GM13977 (cell line): ENCODE data around the gene TRHDE.

Source experiments
- DNase-seq: peaks from one replicate; pipeline ENCODE4 v3.0.0; 2012; ENCODE audit warnings: low spot score
- in situ Hi-C: fragments of 300-500 bp; cut with MboI; formaldehyde crosslinking; loops from one replicate; pipeline ENCODE4 v1.12.0; 2022; ENCODE audit warnings: low sequenced_read_pairs, low pct_unique_long_range_greater_than_20kb, mixed read lengths, inconsistent platforms; ENCODE audit not compliant: unreplicated experiment
- TF ChIP-seq, protein P1 (sequence below): IDR thresholded peaks from 2 replicates; pipeline ENCODE4 v1.5.1; 2012; ENCODE audit warnings: mild to moderate bottlenecking, control low read depth; ENCODE audit not compliant: insufficient read depth; ENCODE audit errors: extremely low read depth, missing control alignments

TRHDE gene

DNA sequence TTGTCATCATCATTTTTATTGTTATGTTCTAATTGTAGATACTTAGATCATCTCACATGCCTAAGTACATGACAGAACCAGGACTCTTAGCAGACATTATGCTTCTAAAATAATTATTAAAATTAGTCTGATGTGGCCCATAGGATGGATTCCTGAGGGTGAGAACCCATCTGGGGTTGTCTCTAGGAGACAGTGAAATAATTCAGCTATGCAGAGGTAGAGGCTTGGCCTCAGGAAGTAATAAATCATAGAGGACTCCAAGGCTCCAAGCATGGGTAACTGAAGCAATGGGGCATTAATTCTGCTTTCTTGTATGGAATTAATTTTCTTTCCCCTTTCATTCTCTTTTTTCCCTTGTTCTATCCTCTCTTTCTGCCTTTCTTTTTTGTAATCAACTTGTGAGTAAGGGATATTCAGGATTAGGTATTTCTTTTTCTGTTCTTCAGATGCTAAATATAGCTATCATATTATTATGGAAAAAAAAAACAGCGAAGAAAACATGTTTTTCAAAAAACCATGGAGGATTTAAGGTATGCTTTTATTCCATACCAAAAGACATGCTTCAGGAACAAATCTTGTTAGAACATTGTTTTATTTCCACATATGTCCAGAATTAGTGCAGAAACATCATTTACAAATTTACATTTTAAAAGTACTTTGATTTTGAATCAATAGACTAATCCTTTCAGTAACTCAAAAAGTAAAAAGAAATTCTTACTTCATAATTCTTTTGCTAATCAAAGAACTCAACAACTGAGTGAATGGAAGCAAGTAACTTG, 263.2 kb downstream of the TRHDE start:
- no peak for DNase-seq
- TF ChIP-seq, protein P1, sequence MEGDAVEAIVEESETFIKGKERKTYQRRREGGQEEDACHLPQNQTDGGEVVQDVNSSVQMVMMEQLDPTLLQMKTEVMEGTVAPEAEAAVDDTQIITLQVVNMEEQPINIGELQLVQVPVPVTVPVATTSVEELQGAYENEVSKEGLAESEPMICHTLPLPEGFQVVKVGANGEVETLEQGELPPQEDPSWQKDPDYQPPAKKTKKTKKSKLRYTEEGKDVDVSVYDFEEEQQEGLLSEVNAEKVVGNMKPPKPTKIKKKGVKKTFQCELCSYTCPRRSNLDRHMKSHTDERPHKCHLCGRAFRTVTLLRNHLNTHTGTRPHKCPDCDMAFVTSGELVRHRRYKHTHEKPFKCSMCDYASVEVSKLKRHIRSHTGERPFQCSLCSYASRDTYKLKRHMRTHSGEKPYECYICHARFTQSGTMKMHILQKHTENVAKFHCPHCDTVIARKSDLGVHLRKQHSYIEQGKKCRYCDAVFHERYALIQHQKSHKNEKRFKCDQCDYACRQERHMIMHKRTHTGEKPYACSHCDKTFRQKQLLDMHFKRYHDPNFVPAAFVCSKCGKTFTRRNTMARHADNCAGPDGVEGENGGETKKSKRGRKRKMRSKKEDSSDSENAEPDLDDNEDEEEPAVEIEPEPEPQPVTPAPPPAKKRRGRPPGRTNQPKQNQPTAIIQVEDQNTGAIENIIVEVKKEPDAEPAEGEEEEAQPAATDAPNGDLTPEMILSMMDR: no peak
- in situ Hi-C loops: no loop called here

DNA sequence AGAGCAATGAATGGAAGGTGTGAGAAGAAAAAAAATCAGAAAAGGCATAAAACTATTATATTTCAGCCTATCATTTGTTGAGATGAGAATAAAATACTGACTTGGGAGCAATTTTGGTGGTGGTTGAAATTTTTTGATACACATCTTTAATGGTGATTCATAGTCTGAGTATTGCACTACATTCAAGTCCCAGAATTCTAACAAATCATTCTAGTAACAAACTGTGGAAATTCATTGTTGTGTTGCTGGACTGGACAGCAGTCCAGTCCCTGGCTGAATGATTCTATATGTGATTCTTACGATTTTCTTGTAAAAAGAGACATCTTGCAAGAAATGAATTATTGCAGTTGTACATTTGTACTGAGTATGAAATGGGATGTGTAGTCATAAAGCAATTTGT, 268.6 kb downstream of the TRHDE start:
- TF ChIP-seq, protein P1: no peak
- DNase-seq: no peak

DNA sequence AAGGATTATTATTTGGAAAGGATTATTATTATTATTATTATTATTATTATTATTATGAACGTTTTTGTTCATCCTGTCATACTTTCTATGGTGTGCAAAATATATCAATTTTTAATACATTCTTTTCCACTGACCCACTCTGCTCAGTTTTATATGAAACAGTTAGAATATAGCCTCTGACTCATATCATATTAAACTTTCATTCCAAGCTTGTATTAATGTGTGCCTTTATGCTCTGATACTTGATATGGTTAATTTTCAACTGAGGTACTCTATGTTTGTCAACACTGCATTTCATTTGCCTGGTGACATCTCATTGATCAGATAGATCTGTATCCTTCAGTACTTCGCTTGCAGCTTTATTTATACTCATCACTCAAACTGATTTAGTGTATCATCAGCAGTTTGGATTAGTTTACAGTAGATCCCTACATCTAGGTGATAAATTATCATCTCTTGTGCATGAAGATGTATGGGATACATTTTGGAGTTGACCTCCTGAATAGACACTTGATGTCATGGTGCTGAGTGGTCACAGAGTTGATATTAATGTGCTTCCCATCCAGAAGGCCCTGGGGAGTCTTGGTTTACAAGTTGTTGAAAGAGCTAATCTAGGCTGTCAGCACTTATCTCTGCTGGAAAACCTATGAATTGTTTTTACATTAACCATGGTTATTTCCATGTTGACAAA, 271.8 kb downstream of the TRHDE start:
- in situ Hi-C loops: no loop called here
- TF ChIP-seq, protein P1: no peak
- DNase-seq: no peak

More for the DNA sequence above, 268.6 kb downstream of the TRHDE start:
- in situ Hi-C loops: no loop called here

DNA sequence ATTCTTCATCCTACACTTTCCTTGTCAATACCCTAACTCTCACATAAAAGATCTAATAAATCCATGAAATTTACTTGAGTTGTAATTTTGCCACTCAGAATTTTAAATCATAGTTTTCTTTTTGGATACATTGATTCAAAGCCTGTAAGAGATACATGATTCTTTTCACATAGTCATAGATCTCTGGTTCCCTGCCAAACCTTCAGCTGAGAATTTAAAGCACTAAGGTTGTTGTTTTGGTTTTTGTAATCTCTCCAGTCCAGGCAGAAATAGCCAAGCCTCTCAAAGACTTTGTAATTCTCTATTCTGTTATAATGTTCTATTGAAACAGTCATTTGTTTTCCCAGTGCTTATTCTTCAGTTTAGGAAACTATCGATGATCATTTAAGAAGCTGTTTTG, 273.9 kb downstream of the TRHDE start:
- no peak for DNase-seq
- in situ Hi-C loops: no loop called here

DNA sequence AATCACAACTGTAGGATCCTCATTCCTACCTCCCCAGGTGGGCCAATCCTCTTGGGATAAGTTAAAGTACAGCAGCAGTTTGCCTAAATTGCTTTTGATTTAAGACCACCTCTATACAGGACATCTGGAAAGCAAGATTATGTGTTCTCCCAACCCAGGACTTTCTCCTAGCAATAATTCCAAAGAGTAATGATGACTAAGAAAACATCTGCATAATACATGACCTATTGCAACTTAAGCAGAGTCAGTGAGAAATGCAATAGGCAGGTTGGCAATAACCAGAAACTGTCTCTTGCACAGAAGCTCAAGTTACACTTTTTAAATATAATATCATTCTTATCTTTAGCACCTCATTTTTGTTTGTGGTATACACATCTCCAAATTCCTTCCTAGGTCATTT, 275.4 kb downstream of the TRHDE start:
- in situ Hi-C loops: no loop called here

More for the DNA sequence above, 273.9 kb downstream of the TRHDE start:
- TF ChIP-seq, protein P1: no peak

DNA sequence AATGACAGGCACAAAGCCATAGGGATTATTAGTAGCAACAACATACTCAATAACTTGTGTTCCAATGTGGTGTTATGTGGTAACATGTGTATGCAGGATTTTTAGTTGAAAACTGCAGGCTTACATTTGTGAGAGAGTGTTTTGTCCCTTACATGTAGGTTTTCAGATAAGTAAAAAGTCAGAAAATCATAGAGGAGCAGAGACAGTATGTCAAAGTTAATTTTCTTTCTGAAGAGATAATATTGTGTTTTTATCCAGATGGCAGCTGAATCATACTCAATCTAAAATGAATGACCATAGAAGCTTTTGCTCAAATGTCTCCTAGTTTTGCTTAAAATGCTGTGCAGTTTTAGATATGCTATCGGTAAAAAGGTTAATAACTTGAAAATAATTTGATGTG, 277.0 kb downstream of the TRHDE start:
- in situ Hi-C loops: no loop called here
- TF ChIP-seq, protein P1: no peak

More for the DNA sequence above, 275.4 kb downstream of the TRHDE start:
- no peak for DNase-seq
- TF ChIP-seq, protein P1: no peak

More for the DNA sequence above, 277.0 kb downstream of the TRHDE start:
- DNase-seq: no peak
